MM.1S (cell line): Measurements from ENCODE around the gene IFNA8.

ENCODE experiments used
- DNase-seq: peaks from one replicate; pipeline ENCODE4 v3.0.0-alpha.2; 2015
- H2AFZ ChIP-seq: fragments of 300-600 bp; sonication (generic); 2 replicates; pipeline ENCODE4 v1.6.0; 2016; ENCODE audit warnings: antibody characterized with exemption, low read length
- H3F3A ChIP-seq: fragments of 300-600 bp; sonication (generic); 2 replicates; pipeline ENCODE4 v1.6.1; 2016; ENCODE audit warnings: mild to moderate bottlenecking, antibody characterized with exemption, low read length, moderate library complexity, mixed read lengths; ENCODE audit not compliant: insufficient read depth
- H3K27ac ChIP-seq: fragments of 300-600 bp; sonication (generic); 2 replicates; pipeline ENCODE4 v1.5.1; 2016; ENCODE audit warnings: mild to moderate bottlenecking, low read length
- H3K27me3 ChIP-seq: fragments of 300-600 bp; sonication (generic); replicated peaks from 2 replicates; pipeline ENCODE4 v1.6.0; 2016; ENCODE audit warnings: low read length; ENCODE audit not compliant: insufficient read depth
- H3K36me3 ChIP-seq: fragments of 300-600 bp; sonication (generic); replicated peaks from 2 replicates; pipeline ENCODE4 v1.6.1; 2016; ENCODE audit warnings: mild to moderate bottlenecking, low read length, mixed read lengths; ENCODE audit not compliant: insufficient read depth
- H3K4me1 ChIP-seq: fragments of 300-600 bp; sonication (generic); 2 replicates; pipeline ENCODE4 v1.6.1; 2016; ENCODE audit warnings: low read length, mixed read lengths
- H3K4me2 ChIP-seq: fragments of 300-600 bp; sonication (generic); 2 replicates; pipeline ENCODE4 v1.6.0; 2016; ENCODE audit warnings: low read depth, low read length
- H3K4me3 ChIP-seq: fragments of 300-600 bp; sonication (generic); 2 replicates; pipeline ENCODE4 v1.5.1; 2016; ENCODE audit warnings: low read length, mixed read lengths
- H3K79me2 ChIP-seq: fragments of 300-600 bp; sonication (generic); 2 replicates; pipeline ENCODE4 v1.6.1; 2016; ENCODE audit warnings: mixed run types, low read length, mixed read lengths
- H3K9ac ChIP-seq: fragments of 300-600 bp; sonication (generic); 2 replicates; pipeline ENCODE4 v1.6.1; 2016; ENCODE audit warnings: low read length, mixed read lengths
- H3K9me2 ChIP-seq: fragments of 300-600 bp; sonication (generic); replicated peaks from 2 replicates; pipeline ENCODE4 v1.6.1; 2016; ENCODE audit warnings: mild to moderate bottlenecking, low read length, mixed read lengths; ENCODE audit not compliant: insufficient read depth
- H3K9me3 ChIP-seq: fragments of 300-600 bp; sonication (generic); replicated peaks from 2 replicates; pipeline ENCODE4 v1.6.1; 2016; ENCODE audit warnings: mild to moderate bottlenecking, low read length, mixed read lengths; ENCODE audit not compliant: insufficient read depth
- H4K20me1 ChIP-seq: fragments of 300-600 bp; sonication (generic); 2 replicates; pipeline ENCODE4 v1.6.1; 2016; ENCODE audit warnings: mild to moderate bottlenecking, low read length, moderate library complexity, mixed read lengths; ENCODE audit not compliant: insufficient read depth
- CTCF ChIP-seq: fragments of 300-600 bp; sonication (generic); IDR thresholded peaks from 2 replicates; pipeline ENCODE4 v1.5.1; 2016; ENCODE audit warnings: antibody characterized with exemption, low read length, mixed read lengths
- EZH2 ChIP-seq: fragments of 300-600 bp; sonication (generic); optimal IDR thresholded peaks from 2 replicates; pipeline ENCODE3; 2017; ENCODE audit warnings: low read depth, mild to moderate bottlenecking, antibody characterized with exemption, low read length, mixed read lengths
- EZH2phosphoT487 ChIP-seq: fragments of 300-600 bp; sonication (generic); IDR thresholded peaks from 2 replicates; pipeline ENCODE4 v1.6.1; 2018; ENCODE audit warnings: antibody characterized with exemption, low read length

The IFNA8 gene

GRCh38 chr9:21412107-21412506 is 3.2 kb downstream of the IFNA8 start:
- Histone ChIP-seq H3F3A (no peaks in the 10 kb centered on the region), H3K36me3 (no peaks in the 10 kb centered on the region), H3K9me3 (no peaks in the 10 kb centered on the region), H3K4me3 (no peak overlapping the region), H3K27me3 (no peaks in the 10 kb centered on the region), H3K4me2 (no peak overlapping the region), H3K27ac (no peak overlapping the region), H3K9me2 (no peaks in the 10 kb centered on the region), H3K9ac (no peak overlapping the region), H3K79me2 (no peaks in the 10 kb centered on the region), H2AFZ (no peak overlapping the region), H4K20me1 (no peaks in the 10 kb centered on the region), H3K4me1 (no peaks in the 10 kb centered on the region)
- DNase-seq, result no peak
- TF ChIP-seq CTCF, result no peak
- TF ChIP-seq EZH2, result no peak
- TF ChIP-seq EZH2phosphoT487, result no peak

GRCh38 chr9:21413151-21413550 is 4.2 kb downstream of the IFNA8 start:
- Histone ChIP-seq H3F3A (no peaks in the 10 kb centered on the region), H3K9me3 (no peaks in the 10 kb centered on the region), H3K4me2 (no peak overlapping the region), H3K36me3 (no peaks in the 10 kb centered on the region), H3K27ac (no peak overlapping the region), H4K20me1 (no peaks in the 10 kb centered on the region), H3K79me2 (no peaks in the 10 kb centered on the region), H3K9ac (no peak overlapping the region), H3K27me3 (no peaks in the 10 kb centered on the region), H3K9me2 (no peaks in the 10 kb centered on the region), H3K4me3 (no peak overlapping the region), H3K4me1 (no peaks in the 10 kb centered on the region), H2AFZ (no peak overlapping the region)
- no peak for DNase-seq
- TF ChIP-seq EZH2, result no peak
- TF ChIP-seq EZH2phosphoT487, result no peak
- no peak for TF ChIP-seq CTCF

DNA sequence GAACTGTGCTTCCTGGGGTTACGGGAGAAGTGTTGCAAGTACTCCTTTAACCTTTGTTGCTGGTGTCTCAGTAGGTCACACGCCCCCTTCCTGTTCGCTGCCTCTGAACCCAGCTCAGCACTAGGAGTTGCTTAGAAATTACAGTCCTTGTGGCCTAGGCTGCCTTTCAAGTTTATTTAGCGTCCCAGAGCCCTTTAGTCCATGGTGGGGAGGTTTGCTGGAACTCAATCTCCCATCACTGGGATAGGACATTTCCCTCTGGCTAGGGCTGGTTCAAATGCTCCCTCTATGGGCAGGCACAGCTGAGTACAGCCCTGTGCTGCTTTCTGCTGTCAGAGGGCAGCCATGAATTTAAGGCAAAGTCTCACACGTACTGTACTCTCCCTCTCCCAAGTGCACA is 4.7 kb downstream of the IFNA8 start:
- H4K20me1 ChIP-seq, result no peaks in the 10 kb centered on the region
- no peak overlapping the region for H3K4me3 ChIP-seq
- no peak overlapping the region for H2AFZ ChIP-seq
- no peaks in the 10 kb centered on the region for H3F3A ChIP-seq
- no peak overlapping the region for H3K27ac ChIP-seq
- no peaks in the 10 kb centered on the region for H3K36me3 ChIP-seq
- no peaks in the 10 kb centered on the region for H3K9me3 ChIP-seq
- TF ChIP-seq EZH2, result no peak
- no peak for TF ChIP-seq EZH2phosphoT487
- TF ChIP-seq CTCF, result peak; percentile 24; the same call in 1 of the 2 replicates
- no peaks in the 10 kb centered on the region for H3K27me3 ChIP-seq
- DNase-seq, result no peak
- no peaks in the 10 kb centered on the region for H3K79me2 ChIP-seq
- H3K4me1 ChIP-seq, result no peaks in the 10 kb centered on the region
- H3K4me2 ChIP-seq, result no peak overlapping the region
- no peak overlapping the region for H3K9ac ChIP-seq
- H3K9me2 ChIP-seq, result no peaks in the 10 kb centered on the region
